HL-60 (cell line): ENCODE measurements around the gene RGS19.

Experiments
- DNase-seq, 2 experiments: peaks; one replicate each; pipeline ENCODE4 v3.0.0-alpha.2; 2010 to 2020; ENCODE audit warnings: low read depth in 1 of 2, low spot score in 1 of 2
- H3K27ac ChIP-seq: fragments of 250-450 bp; sonication (Bioruptor Pico); replicated peaks from 2 replicates; pipeline ENCODE4 v1.5.1; 2020; ENCODE audit warnings: mild to moderate bottlenecking, moderate library complexity
- H3K27me3 ChIP-seq: fragments of 250-450 bp; sonication (Bioruptor Pico); 2 replicates; pipeline ENCODE4 v1.5.1; 2021; ENCODE audit warnings: mild to moderate bottlenecking, moderate library complexity; ENCODE audit not compliant: insufficient read depth, poor library complexity, severe bottlenecking
- H3K4me3 ChIP-seq: replicated peaks from 2 replicates; pipeline ENCODE4 v1.5.1; 2011; ENCODE audit warnings: mild to moderate bottlenecking, control low read depth, low read length; ENCODE audit not compliant: insufficient read depth
- CTCF ChIP-seq: IDR thresholded peaks from one replicate; pipeline ENCODE4 v1.5.1; 2011; ENCODE audit warnings: low read length, control low read depth, inconsistent platforms; ENCODE audit not compliant: insufficient read depth
- GABPA ChIP-seq: IDR thresholded peaks from 2 replicates; pipeline ENCODE4 v1.6.1; 2012; ENCODE audit warnings: low read depth
- POLR2AphosphoS5 ChIP-seq: IDR thresholded peaks from 2 replicates; pipeline ENCODE4 v1.6.1; 2012; ENCODE audit warnings: low read depth
- REST ChIP-seq: IDR thresholded peaks from 2 replicates; pipeline ENCODE4 v1.6.1; 2012; ENCODE audit warnings: low read depth; ENCODE audit not compliant: insufficient replicate concordance
- SPI1 ChIP-seq: IDR thresholded peaks from 2 replicates; pipeline ENCODE4 v1.6.1; 2012; ENCODE audit warnings: low read depth, mild to moderate bottlenecking, borderline replicate concordance

RGS19 gene

GRCh38 chr20:64053841-64054661 is 25.3 kb downstream of the RGS19 start:
- H3K4me3 ChIP-seq = no peak overlapping the region
- no peak overlapping the region for H3K27ac ChIP-seq
- DNase-seq = no peak
- peaks cover 8% of the 10 kb centered on the region for H3K27me3 ChIP-seq
- TF ChIP-seq SPI1 (no peak), REST (no peak), CTCF (no peak), GABPA (no peak), POLR2AphosphoS5 (no peak)

GRCh38 chr20:64052987-64053840 is 26.1 kb downstream of the RGS19 start:
- H3K27me3 ChIP-seq = peaks cover 10% of the 10 kb centered on the region
- TF ChIP-seq POLR2AphosphoS5 (no peak), SPI1 (no peak), REST (no peak), CTCF (no peak), GABPA (no peak)
- DNase-seq = no peak
- no peak overlapping the region for H3K4me3 ChIP-seq
- no peak overlapping the region for H3K27ac ChIP-seq

- no peak overlapping the region for H3K27ac ChIP-seq
- H3K4me3 ChIP-seq = no peak overlapping the region
- no peak for DNase-seq
- peaks cover 18% of the 10 kb centered on the region for H3K27me3 ChIP-seq
- no peak for TF ChIP-seq REST
- TF ChIP-seq GABPA = no peak
- TF ChIP-seq SPI1 = no peak
- TF ChIP-seq CTCF = no peak
- no peak for TF ChIP-seq POLR2AphosphoS5
These were observed 27.0 kb downstream of the RGS19 start for GRCh38 chr20:64052326-64052722.
